HG03280 (cell line): ENCODE results near the gene DIPK1B.
"Not testable (repeated sequence)": the region's sequence is repeated elsewhere in the genome, so short reads cannot be mapped to it uniquely, and the experiment has no call there.

Source experiments
- ATAC-seq: cut with Tn5 transposase; IDR thresholded peaks from one replicate; pipeline ENCODE4 v1.9.1; 2021; ENCODE audit warnings: mild to moderate bottlenecking, moderate library complexity; ENCODE audit not compliant: unreplicated experiment

DIPK1B gene

GRCh38 chr9:136748666-136749611 lies 36.6 kb downstream of the DIPK1B start:
- no peak for ATAC-seq

GRCh38 chr9:136750526-136750925 lies 38.2 kb downstream of the DIPK1B start:
- ATAC-seq: no peak

DNA sequence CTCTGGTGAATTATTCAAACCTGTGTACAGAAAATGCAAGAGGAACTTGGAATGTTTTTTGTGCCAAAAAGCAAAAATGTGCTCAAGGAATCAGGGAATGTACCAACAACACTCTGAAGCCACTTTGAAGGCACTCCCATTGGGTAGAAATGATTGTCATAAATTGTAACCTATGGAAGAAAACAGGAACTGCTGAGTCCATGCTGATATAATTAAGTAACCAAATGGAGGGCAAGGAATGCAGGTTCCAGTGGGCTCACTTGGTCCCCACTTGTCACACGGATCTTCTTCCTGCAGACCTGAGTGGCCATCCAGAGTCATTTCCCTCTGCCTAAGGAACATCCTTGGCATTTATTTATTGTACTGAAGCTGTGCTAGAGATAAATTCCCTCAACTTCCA lies 38.9 kb downstream of the DIPK1B start:
- ATAC-seq: no peak

- ATAC-seq: no peak
Observed at GRCh38 chr9:136751814-136752213, 39.4 kb downstream of the DIPK1B start.

DNA sequence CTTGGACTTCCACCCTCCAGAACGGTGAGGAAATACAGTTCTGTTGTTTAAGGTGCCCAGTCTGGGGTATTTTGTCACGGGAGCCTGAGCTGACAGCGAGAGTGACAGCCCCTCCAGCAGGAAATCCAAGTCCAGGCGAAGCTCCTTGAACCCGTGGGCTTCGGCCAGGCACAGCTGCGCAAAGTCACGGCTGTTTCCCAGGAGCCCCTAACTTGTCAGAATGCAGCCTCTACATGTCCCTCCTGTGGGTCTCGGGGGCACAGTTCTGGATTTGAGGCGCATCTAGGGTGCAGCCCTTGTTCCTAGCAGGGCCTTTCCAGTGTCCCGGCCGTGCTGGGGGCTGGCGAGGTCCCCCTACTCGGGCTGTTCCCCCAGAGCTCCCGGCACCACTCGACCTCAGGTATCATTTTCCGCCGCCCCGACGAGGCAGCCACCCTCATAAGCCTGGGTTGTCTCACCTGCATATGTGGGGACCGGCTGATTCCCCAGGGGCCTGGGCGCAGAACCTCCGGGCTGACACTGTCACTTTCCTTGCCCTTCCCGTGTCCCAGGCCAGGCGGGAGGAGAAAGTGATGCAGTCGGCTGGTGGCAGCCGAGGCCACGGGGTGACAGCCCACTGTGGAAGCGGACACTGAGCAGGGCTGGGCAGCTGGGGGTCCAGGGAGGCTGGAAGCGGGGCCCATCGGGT lies 41.1 kb downstream of the DIPK1B start:
- no peak for ATAC-seq

GRCh38 chr9:136754059-136754572 lies 41.7 kb downstream of the DIPK1B start:
- no peak for ATAC-seq

- ATAC-seq: no peak
Observed at GRCh38 chr9:136754626-136755301, 42.4 kb downstream of the DIPK1B start.

- not testable (repeated sequence) for ATAC-seq
Observed at GRCh38 chr9:136755302-136756133, 43.1 kb downstream of the DIPK1B start.

GRCh38 chr9:136756134-136756438 lies 43.7 kb downstream of the DIPK1B start:
- ATAC-seq: no peak

DNA sequence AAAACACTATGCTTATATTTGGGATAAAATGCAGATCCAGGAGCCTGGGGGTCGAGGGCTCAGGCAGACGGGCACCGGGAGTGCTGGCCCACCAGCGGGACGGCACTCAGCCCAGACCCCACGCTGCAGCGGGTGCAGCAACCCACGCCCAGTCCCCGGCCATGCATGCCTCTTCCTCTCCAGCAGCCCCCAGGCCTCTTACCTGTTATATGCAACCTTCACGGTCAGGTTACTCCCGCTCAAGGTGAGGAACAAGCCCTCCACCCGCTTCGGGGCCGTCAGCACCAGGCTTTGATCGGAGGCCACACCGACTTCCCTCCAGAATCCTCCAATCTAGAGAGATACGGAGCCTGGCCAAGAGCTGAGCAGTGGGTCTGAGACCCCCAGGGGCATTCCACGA lies 44.5 kb downstream of the DIPK1B start:
- ATAC-seq: no peak

- ATAC-seq: no peak
Observed at GRCh38 chr9:136757328-136757727, 45.0 kb downstream of the DIPK1B start.

- no peak for ATAC-seq
Observed at GRCh38 chr9:136757751-136758140, 45.4 kb downstream of the DIPK1B start.

GRCh38 chr9:136759001-136759400 lies 46.6 kb downstream of the DIPK1B start:
- ATAC-seq: no peak

- ATAC-seq: no peak
Observed at GRCh38 chr9:136759436-136760325, 47.3 kb downstream of the DIPK1B start.

GRCh38 chr9:136760424-136760823 lies 48.1 kb downstream of the DIPK1B start:
- ATAC-seq: no peak

DNA sequence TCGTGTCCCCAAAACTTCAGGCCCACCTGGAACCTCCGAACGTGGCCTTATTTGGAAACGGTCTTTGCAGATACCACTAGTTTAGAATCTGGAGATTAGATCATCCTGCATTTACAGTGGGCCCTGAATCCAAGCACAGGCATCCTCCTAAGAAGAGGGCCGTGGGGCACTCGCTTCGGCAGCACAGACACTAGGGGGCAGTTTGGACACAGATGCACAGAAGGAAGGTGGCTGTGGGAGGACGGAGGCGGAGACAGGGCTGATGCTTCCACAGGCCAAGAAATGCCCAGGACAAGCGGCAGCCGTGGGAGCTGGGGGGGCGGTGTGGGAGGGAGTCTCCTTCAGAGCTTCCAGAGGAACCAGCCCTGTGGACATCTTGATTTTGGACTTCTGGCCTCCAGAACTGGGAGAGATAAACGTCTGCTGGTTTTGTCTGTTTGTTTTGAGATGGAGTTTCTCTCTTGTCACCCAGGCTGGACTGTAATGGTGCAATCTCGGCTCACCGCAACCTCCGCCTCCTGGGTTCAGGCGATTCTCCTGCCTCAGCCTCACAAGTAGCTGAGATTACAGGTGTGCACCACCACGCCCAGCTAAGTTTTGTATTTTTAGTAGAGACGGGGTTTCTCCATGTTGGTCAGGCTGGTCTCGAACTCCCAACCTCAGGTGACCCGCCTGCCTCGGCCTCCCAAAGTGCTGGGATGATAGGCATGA lies 48.6 kb downstream of the DIPK1B start:
- ATAC-seq: not testable (repeated sequence)

DNA sequence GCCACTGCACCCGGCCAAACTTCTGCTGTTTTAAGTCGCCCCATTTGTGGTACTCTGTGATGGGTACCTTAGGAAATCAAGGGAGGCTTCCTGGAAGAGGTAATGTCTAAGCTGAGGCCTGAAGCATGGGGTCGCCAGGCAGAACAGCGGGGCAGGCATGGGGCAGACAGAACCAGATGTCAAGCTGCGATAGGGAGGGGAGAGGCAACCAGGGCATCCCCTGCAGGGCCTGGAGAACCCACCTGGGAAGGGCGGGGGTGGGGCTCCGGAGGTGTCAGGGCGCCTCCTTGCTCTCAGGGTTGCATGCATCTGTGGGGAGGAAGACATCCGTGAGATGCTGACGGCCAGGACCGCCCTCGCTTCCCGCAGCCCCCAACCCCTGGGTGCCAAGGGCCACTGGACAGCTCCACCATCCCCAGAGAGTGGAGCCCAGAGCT lies 49.2 kb downstream of the DIPK1B start:
- ATAC-seq: no peak

DNA sequence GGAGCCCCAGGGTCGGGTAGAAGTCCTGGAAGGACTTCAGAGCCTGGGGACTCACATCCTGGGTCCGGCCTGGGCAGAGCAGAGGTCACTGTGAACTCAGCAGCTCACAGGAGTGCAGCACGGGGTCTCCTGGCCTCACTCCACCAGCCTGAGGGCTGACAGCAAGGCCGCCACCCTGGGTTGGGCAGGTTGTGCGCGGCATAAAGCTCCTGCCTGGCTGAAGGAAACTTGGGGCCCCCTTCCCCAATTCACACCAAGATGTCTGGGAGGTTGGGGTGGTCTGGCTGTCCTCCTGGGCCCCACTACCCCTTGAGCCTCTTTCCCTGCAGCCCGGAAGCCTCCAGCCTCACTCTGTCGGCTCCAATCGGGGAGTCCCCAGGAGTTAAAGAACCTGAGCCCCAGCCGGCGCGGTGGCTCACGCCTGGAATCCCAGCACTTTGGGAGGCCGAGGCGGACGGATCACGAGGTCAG lies 49.9 kb downstream of the DIPK1B start:
- no peak for ATAC-seq
